Measurements from ENCODE around the gene LUC7L3.
"Not testable (repeated sequence)": the region's sequence is repeated elsewhere in the genome, so short reads cannot be mapped to it uniquely, and the experiment has no call there.

LUC7L3 gene

GRCh38 chr17:50679008-50679544 lies 40.3 kb upstream of the LUC7L3 start:
- H3K4me2 ChIP-seq (ENCODE audit: insufficient read depth, low read length): no peak overlapping the region
- H3K9ac ChIP-seq (ENCODE audit: low read depth, low read length): no peak overlapping the region
- H4K20me1 ChIP-seq (ENCODE audit: insufficient read depth, low read length): no peaks in the 10 kb centered on the region
- no peak overlapping the region for H3K4me3 ChIP-seq (ENCODE audit: low read depth in 1 of 2, low read length in 2 of 2)
- H3K27me3 ChIP-seq (ENCODE audit: insufficient read depth, low read length, poor library complexity): no peaks in the 10 kb centered on the region
- no peak for ATAC-seq (ENCODE audit: insufficient read depth, low read depth)
- H3K9me3 ChIP-seq (ENCODE audit: insufficient read depth, low read length, severe bottlenecking): no peaks in the 10 kb centered on the region
- no peak overlapping the region for H3K27ac ChIP-seq (ENCODE audit: low read length)
- no peak for DNase-seq
- TF ChIP-seq CTCF (IDR thresholded peaks at IDR 0.05; ENCODE audit: borderline replicate concordance, extremely low read depth, low read length, poor library complexity, severe bottlenecking) (no peak), EZH2 (IDR thresholded peaks at IDR 0.05; ENCODE audit: borderline replicate concordance, low read depth, low read length, severe bottlenecking) (no peak)
- H3K4me1 ChIP-seq (ENCODE audit: insufficient read depth, low read length): no peaks in the 10 kb centered on the region
- no peak overlapping the region for H2AFZ ChIP-seq (ENCODE audit: low read depth, low read length)
- no peaks in the 10 kb centered on the region for H3K36me3 ChIP-seq (ENCODE audit: insufficient read depth, low read length)
- H3K79me2 ChIP-seq (ENCODE audit: insufficient read depth, low read length): no peaks in the 10 kb centered on the region

- TF ChIP-seq CTCF (IDR thresholded peaks at IDR 0.05; ENCODE audit: borderline replicate concordance, extremely low read depth, low read length, poor library complexity, severe bottlenecking) (no peak), EZH2 (IDR thresholded peaks at IDR 0.05; ENCODE audit: borderline replicate concordance, low read depth, low read length, severe bottlenecking) (no peak)
- no peak overlapping the region for H3K4me2 ChIP-seq (ENCODE audit: insufficient read depth, low read length)
- no peaks in the 10 kb centered on the region for H3K27me3 ChIP-seq (ENCODE audit: insufficient read depth, low read length, poor library complexity)
- no peaks in the 10 kb centered on the region for H3K4me1 ChIP-seq (ENCODE audit: insufficient read depth, low read length)
- H2AFZ ChIP-seq (ENCODE audit: low read depth, low read length): no peak overlapping the region
- no peaks in the 10 kb centered on the region for H3K9me3 ChIP-seq (ENCODE audit: insufficient read depth, low read length, severe bottlenecking)
- H3K36me3 ChIP-seq (ENCODE audit: insufficient read depth, low read length): no peaks in the 10 kb centered on the region
- H3K9ac ChIP-seq (ENCODE audit: low read depth, low read length): no peak overlapping the region
- H3K4me3 ChIP-seq (ENCODE audit: low read depth in 1 of 2, low read length in 2 of 2): no peak overlapping the region
- no peaks in the 10 kb centered on the region for H3K79me2 ChIP-seq (ENCODE audit: insufficient read depth, low read length)
- no peaks in the 10 kb centered on the region for H4K20me1 ChIP-seq (ENCODE audit: insufficient read depth, low read length)
- H3K27ac ChIP-seq (ENCODE audit: low read length): no peak overlapping the region
- DNase-seq (no peak), ATAC-seq (ENCODE audit: insufficient read depth, low read depth) (no peak)
These were observed 39.3 kb upstream of the LUC7L3 start for GRCh38 chr17:50680126-50680525.

- H4K20me1 ChIP-seq (ENCODE audit: insufficient read depth, low read length); DNase-seq; H2AFZ ChIP-seq (ENCODE audit: low read depth, low read length); H3K27me3 ChIP-seq (ENCODE audit: insufficient read depth, low read length, poor library complexity); H3K9ac ChIP-seq (ENCODE audit: low read depth, low read length); H3K79me2 ChIP-seq (ENCODE audit: insufficient read depth, low read length); H3K27ac ChIP-seq (ENCODE audit: low read length); H3K4me2 ChIP-seq (ENCODE audit: insufficient read depth, low read length); H3K4me1 ChIP-seq (ENCODE audit: insufficient read depth, low read length); H3K4me3 ChIP-seq (ENCODE audit: low read depth in 1 of 2, low read length in 2 of 2); H3K9me3 ChIP-seq (ENCODE audit: insufficient read depth, low read length, severe bottlenecking); ATAC-seq (ENCODE audit: insufficient read depth, low read depth); H3K36me3 ChIP-seq (ENCODE audit: insufficient read depth, low read length): not testable (repeated sequence)
These were observed 38.7 kb upstream of the LUC7L3 start for GRCh38 chr17:50680543-50681262.

DNA sequence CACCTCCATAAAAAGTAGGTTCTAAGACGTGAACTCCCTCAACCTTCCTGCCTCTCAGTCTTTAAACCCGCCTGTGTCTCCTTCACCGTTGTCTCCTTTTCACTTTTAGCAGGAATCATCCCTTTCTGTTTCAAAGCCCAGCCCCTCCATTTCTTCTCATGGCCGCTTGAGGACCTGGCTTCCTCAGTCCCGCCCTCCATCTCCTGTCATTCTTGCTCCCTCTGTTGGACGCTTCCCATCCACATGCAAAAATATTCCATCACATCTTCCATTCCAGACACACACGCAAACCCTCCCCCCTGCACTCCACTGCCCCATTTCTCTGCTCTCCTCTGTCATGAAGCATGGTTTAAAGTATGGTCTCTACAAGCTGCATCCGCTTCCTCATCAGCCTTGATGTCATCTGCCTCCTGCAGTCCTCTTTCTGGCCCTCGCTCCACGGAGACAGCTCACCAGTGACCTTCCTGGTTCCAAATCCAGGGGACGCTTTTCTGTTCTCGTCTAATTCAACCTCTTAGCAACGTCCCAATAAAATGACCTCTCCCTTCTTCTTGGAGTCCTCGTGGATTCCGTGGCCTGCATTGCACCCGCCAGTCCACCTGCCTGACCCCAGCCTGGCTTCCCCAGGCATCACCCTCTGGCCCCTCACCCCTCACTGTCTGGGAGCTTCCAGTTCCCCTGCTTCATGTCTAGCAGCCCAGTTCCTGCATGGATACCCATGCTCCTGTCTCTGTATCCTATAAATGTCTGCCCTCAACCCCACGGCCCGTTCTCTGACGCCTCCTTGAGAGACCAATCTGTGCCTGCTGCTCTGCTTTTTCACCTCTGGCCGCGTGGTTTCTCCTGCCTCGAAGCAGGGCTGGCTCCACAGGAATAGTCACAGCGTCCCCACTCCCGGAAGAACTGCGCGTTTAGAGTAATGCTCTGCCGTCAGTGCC lies 37.9 kb upstream of the LUC7L3 start:
- H3K27me3 ChIP-seq (ENCODE audit: insufficient read depth, low read length, poor library complexity): no peaks in the 10 kb centered on the region
- H3K27ac ChIP-seq (ENCODE audit: low read length): no peak overlapping the region
- no peaks in the 10 kb centered on the region for H3K79me2 ChIP-seq (ENCODE audit: insufficient read depth, low read length)
- peak; percentile 38 for TF ChIP-seq CTCF (IDR thresholded peaks at IDR 0.05; ENCODE audit: borderline replicate concordance, extremely low read depth, low read length, poor library complexity, severe bottlenecking)
- TF ChIP-seq EZH2 (IDR thresholded peaks at IDR 0.05; ENCODE audit: borderline replicate concordance, low read depth, low read length, severe bottlenecking): no peak
- H4K20me1 ChIP-seq (ENCODE audit: insufficient read depth, low read length): no peaks in the 10 kb centered on the region
- no peak overlapping the region for H2AFZ ChIP-seq (ENCODE audit: low read depth, low read length)
- no peaks in the 10 kb centered on the region for H3K4me1 ChIP-seq (ENCODE audit: insufficient read depth, low read length)
- H3K9ac ChIP-seq (ENCODE audit: low read depth, low read length): no peak overlapping the region
- H3K9me3 ChIP-seq (ENCODE audit: insufficient read depth, low read length, severe bottlenecking): no peaks in the 10 kb centered on the region
- ATAC-seq (ENCODE audit: insufficient read depth, low read depth) (no peak), DNase-seq (no peak)
- H3K4me3 ChIP-seq (ENCODE audit: low read depth in 1 of 2, low read length in 2 of 2): no peak overlapping the region
- H3K4me2 ChIP-seq (ENCODE audit: insufficient read depth, low read length): no peak overlapping the region
- no peaks in the 10 kb centered on the region for H3K36me3 ChIP-seq (ENCODE audit: insufficient read depth, low read length)
